ENCODE data around the gene SRC.

The SRC gene
- long read RNA-seq, partial matches to known transcripts = 0 of 1 reads
- long read RNA-seq, other reads (novel, unspliced or antisense) = 1 of 1 reads

DNA sequence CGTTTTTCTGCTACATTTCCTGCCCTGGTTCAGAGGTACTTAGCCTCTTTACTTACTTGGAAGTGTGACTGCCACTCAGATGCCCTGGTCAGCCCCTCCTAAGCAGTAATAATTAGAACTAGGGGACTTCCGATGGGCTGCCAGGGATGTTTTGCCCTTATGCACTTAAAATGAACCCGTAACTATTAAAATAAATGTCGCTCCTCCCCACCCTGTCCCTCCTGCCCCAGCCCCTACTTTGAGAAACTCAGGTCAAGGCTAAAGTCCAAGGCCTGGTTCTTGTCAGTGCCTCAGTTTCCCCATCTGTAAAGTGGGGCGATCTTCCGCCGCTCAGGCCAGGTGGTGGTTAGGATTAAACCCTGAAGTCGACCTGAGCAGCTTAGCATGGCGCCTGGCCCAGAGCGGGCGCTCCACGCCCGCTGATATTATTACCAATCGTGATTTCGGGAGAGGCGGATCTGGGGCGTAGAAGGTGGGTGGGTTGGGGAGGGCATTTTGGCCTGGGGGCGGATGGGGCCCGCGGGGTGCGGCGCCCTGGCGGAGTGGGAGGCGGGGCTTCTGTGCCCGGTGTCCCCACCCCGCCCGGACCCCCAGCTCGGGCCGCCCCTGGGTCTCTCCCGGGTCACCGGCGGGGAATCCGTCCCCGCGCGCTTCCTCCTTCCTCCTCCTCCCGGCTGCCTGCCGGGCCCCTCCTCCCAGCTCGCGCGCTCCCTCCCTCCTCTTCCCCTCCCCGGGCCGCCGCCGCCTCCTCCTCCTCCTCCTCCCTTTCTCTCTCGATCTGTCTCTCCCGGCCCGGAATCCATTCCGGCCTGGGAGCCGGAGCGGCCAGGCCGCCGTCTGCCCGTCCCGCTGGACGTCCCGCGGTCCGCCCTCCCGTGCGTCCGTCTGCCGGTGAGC is at the start of gene SRC:
Gene SRC (plus strand): TSS at position 802 of the 897 bp plus-strand sequence. CDS start 38,014 bp downstream, outside the sequence.
- peak within 1 kb of the TSS; percentile 58 for H3K4me3 ChIP-seq (replicated peaks; ENCODE audit: insufficient read depth, low read length)
- H3K27me3 ChIP-seq (ENCODE audit: insufficient read depth, poor library complexity, severe bottlenecking) = no peaks in the 10 kb centered on the region
- H3K27ac ChIP-seq (replicated peaks) = no peak within 1 kb of the TSS
- TF ChIP-seq POLR2AphosphoS5 (IDR thresholded peaks at IDR 0.05; ENCODE audit: low read depth) = no peak
- TF ChIP-seq, protein P1, sequence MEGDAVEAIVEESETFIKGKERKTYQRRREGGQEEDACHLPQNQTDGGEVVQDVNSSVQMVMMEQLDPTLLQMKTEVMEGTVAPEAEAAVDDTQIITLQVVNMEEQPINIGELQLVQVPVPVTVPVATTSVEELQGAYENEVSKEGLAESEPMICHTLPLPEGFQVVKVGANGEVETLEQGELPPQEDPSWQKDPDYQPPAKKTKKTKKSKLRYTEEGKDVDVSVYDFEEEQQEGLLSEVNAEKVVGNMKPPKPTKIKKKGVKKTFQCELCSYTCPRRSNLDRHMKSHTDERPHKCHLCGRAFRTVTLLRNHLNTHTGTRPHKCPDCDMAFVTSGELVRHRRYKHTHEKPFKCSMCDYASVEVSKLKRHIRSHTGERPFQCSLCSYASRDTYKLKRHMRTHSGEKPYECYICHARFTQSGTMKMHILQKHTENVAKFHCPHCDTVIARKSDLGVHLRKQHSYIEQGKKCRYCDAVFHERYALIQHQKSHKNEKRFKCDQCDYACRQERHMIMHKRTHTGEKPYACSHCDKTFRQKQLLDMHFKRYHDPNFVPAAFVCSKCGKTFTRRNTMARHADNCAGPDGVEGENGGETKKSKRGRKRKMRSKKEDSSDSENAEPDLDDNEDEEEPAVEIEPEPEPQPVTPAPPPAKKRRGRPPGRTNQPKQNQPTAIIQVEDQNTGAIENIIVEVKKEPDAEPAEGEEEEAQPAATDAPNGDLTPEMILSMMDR (IDR thresholded peaks at IDR 0.05; ENCODE audit: insufficient read depth, low read length) = no peak
- 0 out of 2 replicates have a peak, but pooled peaks have one; percentile 11 for TF ChIP-seq SPI1 (IDR thresholded peaks at IDR 0.05; ENCODE audit: borderline replicate concordance, low read depth)
- TF ChIP-seq GABPA (IDR thresholded peaks at IDR 0.05; ENCODE audit: low read depth) = no peak
- TF ChIP-seq, protein P2, sequence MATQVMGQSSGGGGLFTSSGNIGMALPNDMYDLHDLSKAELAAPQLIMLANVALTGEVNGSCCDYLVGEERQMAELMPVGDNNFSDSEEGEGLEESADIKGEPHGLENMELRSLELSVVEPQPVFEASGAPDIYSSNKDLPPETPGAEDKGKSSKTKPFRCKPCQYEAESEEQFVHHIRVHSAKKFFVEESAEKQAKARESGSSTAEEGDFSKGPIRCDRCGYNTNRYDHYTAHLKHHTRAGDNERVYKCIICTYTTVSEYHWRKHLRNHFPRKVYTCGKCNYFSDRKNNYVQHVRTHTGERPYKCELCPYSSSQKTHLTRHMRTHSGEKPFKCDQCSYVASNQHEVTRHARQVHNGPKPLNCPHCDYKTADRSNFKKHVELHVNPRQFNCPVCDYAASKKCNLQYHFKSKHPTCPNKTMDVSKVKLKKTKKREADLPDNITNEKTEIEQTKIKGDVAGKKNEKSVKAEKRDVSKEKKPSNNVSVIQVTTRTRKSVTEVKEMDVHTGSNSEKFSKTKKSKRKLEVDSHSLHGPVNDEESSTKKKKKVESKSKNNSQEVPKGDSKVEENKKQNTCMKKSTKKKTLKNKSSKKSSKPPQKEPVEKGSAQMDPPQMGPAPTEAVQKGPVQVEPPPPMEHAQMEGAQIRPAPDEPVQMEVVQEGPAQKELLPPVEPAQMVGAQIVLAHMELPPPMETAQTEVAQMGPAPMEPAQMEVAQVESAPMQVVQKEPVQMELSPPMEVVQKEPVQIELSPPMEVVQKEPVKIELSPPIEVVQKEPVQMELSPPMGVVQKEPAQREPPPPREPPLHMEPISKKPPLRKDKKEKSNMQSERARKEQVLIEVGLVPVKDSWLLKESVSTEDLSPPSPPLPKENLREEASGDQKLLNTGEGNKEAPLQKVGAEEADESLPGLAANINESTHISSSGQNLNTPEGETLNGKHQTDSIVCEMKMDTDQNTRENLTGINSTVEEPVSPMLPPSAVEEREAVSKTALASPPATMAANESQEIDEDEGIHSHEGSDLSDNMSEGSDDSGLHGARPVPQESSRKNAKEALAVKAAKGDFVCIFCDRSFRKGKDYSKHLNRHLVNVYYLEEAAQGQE (IDR thresholded peaks at IDR 0.05; ENCODE audit: insufficient replicate concordance, low read depth) = no peak
- DNase-seq (ENCODE audit: low read depth in 1 of 2, low spot score in 1 of 2) = peak in 1 of 2 experiments; percentile 59

DNA sequence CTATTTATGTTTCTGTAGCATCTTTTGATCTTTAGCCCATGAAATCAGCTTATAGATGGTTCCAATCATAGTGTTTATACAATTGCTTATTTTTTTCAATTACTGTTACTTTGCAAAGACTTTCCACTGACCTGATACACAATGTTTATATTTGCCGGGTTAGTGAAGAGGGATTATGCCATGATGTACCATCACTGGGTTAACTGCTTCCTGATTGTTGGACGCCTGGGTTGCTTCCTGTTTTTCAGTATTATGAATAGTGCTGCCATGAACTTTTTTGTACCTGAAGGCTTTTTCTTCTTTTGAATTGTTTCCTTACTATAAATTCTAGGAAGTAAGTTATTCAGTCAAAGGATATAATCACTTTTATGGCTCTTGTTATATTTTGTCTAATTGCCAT is 49.6 kb upstream of the SRC start:
- peak in 1 of 2 experiments; percentile 42 for DNase-seq (ENCODE audit: low read depth in 1 of 2, low spot score in 1 of 2)
- Histone ChIP-seq H3K4me3 (replicated peaks; ENCODE audit: insufficient read depth, low read length) (no peak overlapping the region), H3K27ac (replicated peaks) (no peak overlapping the region), H3K27me3 (ENCODE audit: insufficient read depth, poor library complexity, severe bottlenecking) (no peaks in the 10 kb centered on the region)
- TF ChIP-seq POLR2AphosphoS5 (IDR thresholded peaks at IDR 0.05; ENCODE audit: low read depth) (no peak), GABPA (IDR thresholded peaks at IDR 0.05; ENCODE audit: low read depth) (no peak), SPI1 (IDR thresholded peaks at IDR 0.05; ENCODE audit: borderline replicate concordance, low read depth) (no peak)
- TF ChIP-seq, protein P2 (IDR thresholded peaks at IDR 0.05; ENCODE audit: insufficient replicate concordance, low read depth) = no peak
- TF ChIP-seq, protein P1 (IDR thresholded peaks at IDR 0.05; ENCODE audit: insufficient read depth, low read length) = no peak

DNA sequence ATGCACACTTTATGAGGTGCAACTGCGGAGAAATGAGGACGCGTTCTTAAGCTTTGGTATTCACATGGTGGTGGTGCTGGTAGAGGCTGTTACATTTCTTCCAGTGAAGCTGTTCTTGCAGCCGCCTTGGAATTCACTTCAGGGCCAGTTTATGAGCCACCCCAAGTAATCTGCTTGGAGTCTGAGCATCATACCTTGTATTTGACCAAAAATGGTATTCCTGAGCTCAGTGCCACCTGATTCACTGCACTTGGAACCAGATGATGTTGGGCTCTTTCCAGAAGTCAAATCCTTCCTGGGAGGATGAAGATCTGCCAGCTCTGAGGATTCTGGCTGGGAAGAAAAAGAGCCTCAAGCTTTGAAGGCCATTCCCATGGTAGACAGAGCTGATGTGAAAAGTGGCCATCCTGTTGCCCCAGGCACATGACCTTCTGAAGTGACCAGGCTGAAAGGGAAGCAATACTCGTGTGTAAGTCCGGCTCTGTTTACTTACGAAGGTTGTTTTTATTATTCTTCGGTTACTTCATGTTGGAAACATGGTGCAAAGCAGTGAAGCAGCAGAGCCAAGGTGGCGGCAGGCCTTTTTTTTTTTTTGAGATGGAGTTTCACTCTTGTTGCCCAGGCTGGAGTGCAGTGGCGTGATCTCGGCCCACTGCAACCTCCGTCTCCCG is 48.7 kb upstream of the SRC start:
- H3K27ac ChIP-seq (replicated peaks) = no peak overlapping the region
- H3K4me3 ChIP-seq (replicated peaks; ENCODE audit: insufficient read depth, low read length) = no peak overlapping the region
- TF ChIP-seq, protein P2 (IDR thresholded peaks at IDR 0.05; ENCODE audit: insufficient replicate concordance, low read depth) = no peak
- no peak for TF ChIP-seq POLR2AphosphoS5 (IDR thresholded peaks at IDR 0.05; ENCODE audit: low read depth)
- TF ChIP-seq, protein P1 (IDR thresholded peaks at IDR 0.05; ENCODE audit: insufficient read depth, low read length) = no peak
- no peaks in the 10 kb centered on the region for H3K27me3 ChIP-seq (ENCODE audit: insufficient read depth, poor library complexity, severe bottlenecking)
- no peak for DNase-seq (ENCODE audit: low read depth in 1 of 2, low spot score in 1 of 2)

Measured in HL-60 (cell line).